Vagina (tissue), 2 donors: Measurements from ENCODE around the gene NUDT15.

Source experiments
- POLR2A ChIP-seq, 2 donors: fragments of 450-650 bp; IDR thresholded peaks; one replicate each; pipeline ENCODE4 v1.6.1; 2017; ENCODE audit warnings: antibody characterized with exemption in 2 of 2, mild to moderate bottlenecking in 2 of 2, moderate library complexity in 2 of 2
- TF ChIP-seq, protein P1 (sequence below), 3 experiments: fragments of 450-650 bp in 2 of 3; fragments of 200-600 bp in 1 of 3; sonication (generic) in 1 of 3; IDR thresholded peaks; one replicate each; pipeline ENCODE4 v1.5.1; 2017 to 2019; ENCODE audit warnings: antibody characterized with exemption in 3 of 3, mild to moderate bottlenecking in 2 of 3, moderate library complexity in 2 of 3

- TF ChIP-seq, protein P1, sequence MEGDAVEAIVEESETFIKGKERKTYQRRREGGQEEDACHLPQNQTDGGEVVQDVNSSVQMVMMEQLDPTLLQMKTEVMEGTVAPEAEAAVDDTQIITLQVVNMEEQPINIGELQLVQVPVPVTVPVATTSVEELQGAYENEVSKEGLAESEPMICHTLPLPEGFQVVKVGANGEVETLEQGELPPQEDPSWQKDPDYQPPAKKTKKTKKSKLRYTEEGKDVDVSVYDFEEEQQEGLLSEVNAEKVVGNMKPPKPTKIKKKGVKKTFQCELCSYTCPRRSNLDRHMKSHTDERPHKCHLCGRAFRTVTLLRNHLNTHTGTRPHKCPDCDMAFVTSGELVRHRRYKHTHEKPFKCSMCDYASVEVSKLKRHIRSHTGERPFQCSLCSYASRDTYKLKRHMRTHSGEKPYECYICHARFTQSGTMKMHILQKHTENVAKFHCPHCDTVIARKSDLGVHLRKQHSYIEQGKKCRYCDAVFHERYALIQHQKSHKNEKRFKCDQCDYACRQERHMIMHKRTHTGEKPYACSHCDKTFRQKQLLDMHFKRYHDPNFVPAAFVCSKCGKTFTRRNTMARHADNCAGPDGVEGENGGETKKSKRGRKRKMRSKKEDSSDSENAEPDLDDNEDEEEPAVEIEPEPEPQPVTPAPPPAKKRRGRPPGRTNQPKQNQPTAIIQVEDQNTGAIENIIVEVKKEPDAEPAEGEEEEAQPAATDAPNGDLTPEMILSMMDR (IDR thresholded peaks at IDR 0.05): no peak
- no peak for TF ChIP-seq POLR2A (IDR thresholded peaks at IDR 0.05)
Observed at GRCh38 chr13:48043789-48044503, 6.4 kb downstream of the NUDT15 start.
